Measurements from ENCODE around the gene ARMC12.
"Not testable (repeated sequence)": the region's sequence is repeated elsewhere in the genome, so short reads cannot be mapped to it uniquely, and the experiment has no call there.

The ARMC12 gene

DNA sequence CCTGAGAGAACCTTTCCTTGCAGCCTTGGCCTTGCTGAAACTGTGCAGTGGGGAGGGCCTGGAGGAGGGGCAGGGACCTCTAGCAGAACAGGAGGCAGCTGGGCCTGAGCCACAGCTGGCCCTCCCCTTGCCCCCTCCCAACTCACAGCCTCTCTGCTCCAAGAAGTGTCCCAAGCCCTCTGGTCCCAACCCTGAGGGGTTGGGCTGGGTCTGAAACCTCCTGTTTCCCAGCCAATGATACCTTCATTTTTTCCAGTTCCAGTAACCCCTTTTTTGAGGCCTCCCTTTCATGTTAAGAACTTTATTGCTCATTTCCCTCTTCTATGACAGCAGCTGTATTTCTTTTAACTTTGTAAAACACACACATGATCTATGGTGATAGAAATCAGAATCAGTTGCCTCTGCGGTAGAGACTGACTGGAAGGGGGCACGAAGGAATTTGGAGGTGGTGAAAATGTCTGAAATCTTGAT is 17.9 kb upstream of the ARMC12 start:
- no peak for DNase-seq (ENCODE audit: low spot score)

DNA sequence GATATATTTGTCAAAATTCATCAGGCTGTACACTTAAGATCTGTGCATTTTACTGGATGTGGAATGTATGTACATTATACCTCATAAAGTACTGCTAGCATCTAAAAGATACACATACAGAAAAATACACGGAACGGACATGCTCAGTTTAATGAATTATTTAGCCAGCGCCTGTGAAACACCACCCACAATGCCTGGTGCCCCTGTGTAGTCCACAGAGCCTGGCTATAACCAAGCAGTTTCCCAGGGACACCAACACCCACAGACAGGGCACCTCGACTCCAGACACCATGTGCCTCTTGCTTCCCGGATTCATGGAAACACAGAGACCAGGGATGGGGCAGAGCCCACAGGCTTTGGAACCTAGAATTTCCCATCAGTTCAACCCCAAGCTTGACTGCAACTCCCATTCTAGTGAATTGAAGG is 17.4 kb upstream of the ARMC12 start:
- no peak for DNase-seq (ENCODE audit: low spot score)

DNA sequence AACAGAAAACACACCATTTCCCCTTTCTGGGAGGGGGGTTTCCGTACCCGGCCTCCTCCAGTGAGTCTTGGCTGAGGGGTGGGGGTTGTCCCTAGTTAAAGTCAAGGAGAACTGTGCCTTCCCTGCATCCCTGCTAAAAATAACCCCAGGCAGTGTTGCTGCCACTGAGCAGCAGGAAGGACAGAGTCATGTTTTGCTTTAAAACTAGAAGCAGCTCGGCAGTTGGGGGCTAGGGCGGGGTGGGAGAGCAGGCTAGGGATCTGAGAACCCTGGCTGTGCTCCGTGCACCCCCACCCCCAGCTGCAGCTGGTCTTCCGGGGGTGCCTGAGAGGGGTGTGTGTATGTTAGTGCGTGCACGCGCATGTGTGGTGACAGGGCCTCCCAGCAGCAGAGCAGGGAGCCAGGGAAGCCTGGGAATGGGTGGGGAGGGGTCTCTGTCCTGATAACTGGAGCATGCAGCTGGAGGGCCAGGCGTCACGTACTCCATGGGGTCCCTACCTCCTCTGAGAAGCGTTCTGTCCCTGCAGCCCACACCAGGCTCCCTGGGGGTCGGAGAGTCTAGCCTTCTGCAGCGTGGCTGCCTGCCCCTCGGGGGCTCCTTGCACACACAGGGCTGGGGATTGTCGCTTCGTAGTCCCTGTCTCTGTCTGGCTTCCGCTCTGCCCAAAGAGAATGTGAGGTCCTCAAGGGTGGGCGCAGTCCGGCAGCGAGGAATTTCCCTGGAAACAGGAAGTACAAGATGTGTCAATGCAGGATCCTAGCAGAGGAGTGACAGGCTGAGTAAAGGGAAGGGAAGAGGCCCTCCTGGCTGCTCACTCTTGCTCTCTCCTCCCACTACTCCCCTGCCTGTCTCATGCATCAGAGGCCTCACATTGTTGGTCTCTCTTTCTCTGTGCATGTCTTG is 16.8 kb upstream of the ARMC12 start:
- peak; percentile 73 for DNase-seq (ENCODE audit: low spot score)

- DNase-seq (ENCODE audit: low spot score) = no peak
These were observed 14.6 kb upstream of the ARMC12 start for GRCh38 chr6:35722121-35722761.

- no peak for DNase-seq (ENCODE audit: low spot score)
These were observed 13.2 kb upstream of the ARMC12 start for GRCh38 chr6:35723587-35723986.

- DNase-seq (ENCODE audit: low spot score) = no peak
These were observed 12.8 kb upstream of the ARMC12 start for GRCh38 chr6:35724059-35724458.

DNA sequence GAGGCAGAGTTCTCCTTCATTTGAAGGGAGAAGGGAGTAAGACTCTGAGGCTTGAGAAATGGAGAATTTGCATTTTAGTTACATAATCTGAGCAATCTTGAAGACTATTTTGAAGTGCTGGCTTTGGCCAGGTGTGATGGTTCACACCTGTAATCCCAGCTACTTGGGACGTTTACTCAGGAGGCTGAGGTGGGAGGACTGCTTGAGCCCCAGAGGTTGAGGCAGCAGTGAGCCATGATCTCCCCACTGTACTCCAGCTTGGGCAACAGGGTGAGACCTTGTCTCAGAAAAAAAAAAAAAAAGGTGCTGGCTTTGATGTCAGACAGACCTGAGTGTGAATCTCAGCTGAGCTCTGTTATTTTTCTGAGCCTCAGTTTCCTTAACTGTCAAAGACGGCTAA is 12.4 kb upstream of the ARMC12 start:
- DNase-seq (ENCODE audit: low spot score) = no peak

- DNase-seq (ENCODE audit: low spot score) = no peak
These were observed 11.6 kb upstream of the ARMC12 start for GRCh38 chr6:35725081-35725708.

- DNase-seq (ENCODE audit: low spot score) = no peak
These were observed 11.0 kb upstream of the ARMC12 start for GRCh38 chr6:35725721-35726438.

- peak; percentile 78 for DNase-seq (ENCODE audit: low spot score)
These were observed 9.4 kb upstream of the ARMC12 start for GRCh38 chr6:35727231-35727934.

- DNase-seq (ENCODE audit: low spot score) = peak; percentile 79
These were observed 8.7 kb upstream of the ARMC12 start for GRCh38 chr6:35727935-35728682.

DNA sequence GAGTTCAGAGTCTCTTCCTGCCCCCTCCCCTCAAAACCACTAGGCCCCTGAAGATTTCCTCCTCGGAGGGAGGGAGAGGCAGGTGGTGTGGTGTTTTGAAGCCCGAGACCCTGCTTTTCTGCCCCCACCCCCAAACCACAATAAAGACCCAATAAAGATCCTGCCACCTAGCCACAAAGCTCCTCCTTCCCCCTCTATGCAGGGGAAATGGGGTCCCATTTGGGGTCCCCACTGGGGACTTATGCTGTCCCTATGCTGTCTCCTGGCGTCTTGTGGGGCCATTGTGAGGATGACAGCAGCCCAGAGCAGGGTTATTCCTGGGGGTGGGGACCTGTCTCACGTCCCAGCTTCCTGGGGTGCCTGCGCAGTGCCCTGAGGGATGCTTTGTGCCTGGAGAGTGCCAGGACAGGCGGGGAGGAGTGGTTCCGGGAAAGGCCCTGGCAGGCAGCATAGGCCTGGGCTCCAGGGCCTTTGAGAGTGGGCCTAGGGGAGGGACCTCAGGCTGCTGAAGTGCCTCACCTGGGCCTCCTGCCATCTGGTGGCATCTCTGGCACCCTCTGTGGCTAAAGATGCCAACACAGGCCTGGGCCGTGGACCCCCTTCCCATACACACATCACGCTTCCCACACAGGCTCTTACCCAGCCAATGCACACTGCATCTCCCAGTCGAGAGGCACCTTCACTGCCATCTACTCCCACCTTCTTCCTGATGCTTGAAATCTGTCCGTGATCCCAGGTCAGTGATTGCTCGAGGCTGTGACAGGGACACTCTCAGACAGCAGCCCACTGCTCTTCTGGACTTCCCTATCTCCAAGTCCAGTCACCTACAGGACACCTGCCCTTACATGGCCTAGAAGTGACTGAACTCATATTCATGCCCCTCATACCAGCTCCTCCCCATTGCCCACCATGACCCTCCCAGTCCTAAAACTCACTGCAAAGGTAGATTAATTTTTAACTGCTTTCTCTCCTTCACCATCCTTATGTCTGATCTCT is 7.9 kb upstream of the ARMC12 start:
- no peak for DNase-seq (ENCODE audit: low spot score)

- no peak for DNase-seq (ENCODE audit: low spot score)
These were observed 7.1 kb upstream of the ARMC12 start for GRCh38 chr6:35729722-35730121.

DNA sequence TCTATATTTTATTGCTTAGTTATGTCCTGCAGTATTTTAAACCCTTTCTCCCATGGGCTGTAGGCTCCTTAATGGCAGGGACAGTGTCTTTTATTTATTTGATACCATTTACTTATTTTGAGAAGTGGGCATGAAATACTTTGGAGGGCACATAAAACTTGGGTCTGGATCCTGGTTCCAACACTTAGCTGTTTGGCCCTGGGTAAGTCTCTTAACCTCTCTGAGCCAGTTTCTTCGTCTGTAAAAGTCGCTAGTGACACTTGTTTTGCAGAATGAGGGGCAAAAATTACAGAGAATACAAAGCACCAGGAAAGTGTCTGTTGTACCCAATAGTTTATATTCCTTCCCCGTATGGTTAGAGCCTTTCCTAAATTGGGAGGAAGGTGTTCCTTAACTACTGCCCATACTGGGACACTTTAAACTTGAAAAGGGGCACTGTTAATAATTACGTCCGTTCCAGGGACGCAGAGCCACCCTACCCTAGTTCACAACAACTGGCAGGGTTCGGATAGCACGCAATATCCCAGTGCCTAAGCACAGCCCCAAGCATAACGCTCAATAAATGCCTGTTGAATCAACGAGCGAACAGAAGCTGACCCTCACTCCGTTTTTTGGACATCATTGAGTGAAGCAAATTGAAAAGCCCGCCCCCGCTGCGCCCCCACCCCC is 6.0 kb upstream of the ARMC12 start:
- DNase-seq (ENCODE audit: low spot score) = no peak

GRCh38 chr6:35731414-35731735 is 5.5 kb upstream of the ARMC12 start:
- DNase-seq (ENCODE audit: low spot score) = peak; percentile 96

DNA sequence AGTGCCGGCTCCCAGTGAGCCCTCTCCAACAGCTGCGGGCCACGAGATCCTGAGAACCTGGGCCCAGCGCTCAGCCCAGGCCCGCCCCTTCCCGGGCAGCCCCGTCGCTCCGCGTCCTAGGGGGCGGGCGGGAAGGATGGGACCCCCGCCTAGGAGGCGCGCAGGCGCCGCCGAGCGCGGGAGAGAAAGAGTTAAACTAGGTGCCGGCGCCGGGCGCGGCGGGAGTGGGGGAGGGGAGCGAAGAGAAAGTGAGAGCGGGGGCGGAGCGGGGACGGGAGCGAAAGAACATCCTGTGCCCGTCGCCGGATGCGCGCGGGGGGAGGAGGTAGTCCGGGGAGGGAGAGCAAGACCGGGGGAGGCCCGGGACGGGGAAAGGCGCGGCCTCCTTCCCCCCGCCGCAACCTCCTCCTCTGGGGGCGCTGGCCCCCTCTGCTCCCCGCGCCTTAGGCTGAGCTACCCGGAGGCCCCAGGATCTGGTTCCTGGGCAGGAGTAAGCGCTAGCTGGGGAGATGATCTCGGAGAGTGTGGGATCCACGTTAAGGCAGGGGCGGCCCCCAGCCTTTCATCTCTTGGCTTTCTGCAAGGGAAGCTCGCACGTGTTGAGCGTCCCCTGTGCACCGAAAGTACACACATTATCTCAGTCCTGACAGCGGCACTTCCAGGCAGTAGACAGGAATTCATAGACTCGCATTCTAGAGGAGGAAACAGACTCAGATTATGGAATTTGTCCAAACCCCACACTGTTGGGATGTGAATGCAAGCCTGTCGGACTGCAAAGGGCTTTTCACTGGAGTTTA is 4.9 kb upstream of the ARMC12 start:
- peak; percentile 92 for DNase-seq (ENCODE audit: low spot score)

DNA sequence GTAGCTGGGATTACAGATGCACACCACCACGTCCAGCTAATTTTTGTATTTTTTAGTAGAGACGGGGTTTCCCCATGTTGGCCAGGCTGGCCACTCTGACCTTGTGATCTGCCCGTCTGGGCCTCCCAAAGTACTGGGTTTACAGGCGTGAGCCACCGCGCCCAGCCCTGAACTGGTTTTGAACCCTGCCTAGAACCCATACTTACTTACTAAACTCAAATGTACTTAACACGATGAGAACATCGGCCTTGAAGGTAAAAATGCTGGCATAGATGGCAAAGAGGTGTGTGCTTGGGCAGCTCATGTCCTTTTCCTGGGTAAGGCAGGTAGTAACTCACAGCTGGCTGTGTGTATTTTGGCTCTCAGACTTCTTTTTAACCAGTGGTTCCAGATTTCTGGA is 3.2 kb upstream of the ARMC12 start:
- DNase-seq (ENCODE audit: low spot score) = no peak

DNA sequence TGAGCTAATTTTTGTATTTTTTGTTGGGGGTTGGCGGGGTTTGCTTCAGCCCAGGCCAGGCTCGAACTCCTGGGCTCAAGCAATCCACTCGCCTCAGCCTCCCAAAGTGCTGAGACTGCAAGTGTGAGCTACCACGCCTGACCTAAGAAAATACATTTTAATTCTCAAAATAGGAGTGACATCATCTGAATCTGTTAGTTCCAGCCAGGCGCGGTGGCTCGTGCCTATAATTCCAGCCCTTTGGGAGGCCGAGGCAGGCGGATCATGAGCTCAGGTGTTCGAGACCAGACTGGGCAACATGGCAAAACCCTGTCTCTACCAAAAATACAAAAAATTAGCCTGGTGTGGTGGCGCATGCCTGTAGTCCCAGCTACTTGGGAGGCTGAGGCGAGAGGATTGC is 2.5 kb upstream of the ARMC12 start:
- not testable (repeated sequence) for DNase-seq (ENCODE audit: low spot score)

All from ecto neural progenitor cell (in vitro differentiated cells).